Liver (tissue), 9 donors: ENCODE measurements around the gene RABIF. TPM values are rescaled to one million over a fixed set of nuclear protein-coding genes. Genes with fewer than 3 reads are reported as not detected.

ENCODE experiments used
- DNase-seq: peaks from one replicate; pipeline ENCODE4 v3.0.0-alpha.2; 2017; ENCODE audit warnings: low spot score
- H3K27ac ChIP-seq, 2 donors: one replicate each; pipeline ENCODE4 v1.7.0; 2013; ENCODE audit warnings: inconsistent platforms in 2 of 2, low read length in 2 of 2, control low read depth in 1 of 2, low read depth in 1 of 2, mild to moderate bottlenecking in 1 of 2
- H3K27me3 ChIP-seq, 4 donors: one replicate each; pipeline versions ENCODE4 v1.6.1 to v1.7.0; 2013; ENCODE audit warnings: low read length in 3 of 4, inconsistent platforms in 1 of 4, mild to moderate bottlenecking in 1 of 4, moderate library complexity in 1 of 4; ENCODE audit not compliant: control insufficient read depth in 4 of 4, insufficient read depth in 4 of 4
- H3K36me3 ChIP-seq, 4 donors: one replicate each; pipeline versions ENCODE4 v1.6.1 to v1.7.0; 2013; ENCODE audit warnings: low read length in 3 of 4, mild to moderate bottlenecking in 3 of 4, low read depth in 1 of 4, moderate library complexity in 1 of 4; ENCODE audit not compliant: control insufficient read depth in 4 of 4, insufficient read depth in 3 of 4
- H3K4me1 ChIP-seq, 4 donors: one replicate each; pipeline versions ENCODE4 v1.6.1 to v1.7.0; 2013; ENCODE audit warnings: low read length in 3 of 4, mild to moderate bottlenecking in 3 of 4, moderate library complexity in 1 of 4; ENCODE audit not compliant: control insufficient read depth in 4 of 4, insufficient read depth in 4 of 4
- H3K4me3 ChIP-seq, 3 donors: one replicate each; pipeline versions ENCODE4 v1.6.1 to v1.7.0; 2013; ENCODE audit warnings: low read length in 3 of 3, control low read depth in 1 of 3, low read depth in 1 of 3, mild to moderate bottlenecking in 1 of 3
- H3K9ac ChIP-seq, 2 donors: one replicate each; pipeline ENCODE4 v1.7.0; 2013; ENCODE audit warnings: low read length in 2 of 2, mild to moderate bottlenecking in 2 of 2, moderate library complexity in 2 of 2, control low read depth in 1 of 2, low read depth in 1 of 2
- H3K9me3 ChIP-seq, 4 donors: one replicate each; pipeline versions ENCODE4 v1.6.1 to v1.7.0; 2013; ENCODE audit warnings: low read length in 3 of 4; ENCODE audit not compliant: control insufficient read depth in 4 of 4
- ATF3 ChIP-seq: IDR thresholded peaks from 2 replicates; pipeline ENCODE4 v1.6.1; 2016; ENCODE audit warnings: antibody characterized with exemption
- CTCF ChIP-seq: fragments of 150-350 bp; IDR thresholded peaks from 2 replicates; pipeline ENCODE4 v1.5.1; 2017; ENCODE audit warnings: improper control_type of control experiment, low read depth, low read length; ENCODE audit not compliant: missing input control
- EGR1 ChIP-seq, 2 donors: IDR thresholded peaks; 2 replicates each; pipeline ENCODE4 v1.6.1; 2016 to 2018; ENCODE audit warnings: antibody characterized with exemption in 2 of 2, low read depth in 2 of 2
- FOXA1 ChIP-seq: IDR thresholded peaks from 2 replicates; pipeline ENCODE4 v1.6.1; 2016; ENCODE audit warnings: antibody characterized with exemption
- FOXA2 ChIP-seq: IDR thresholded peaks from 2 replicates; pipeline ENCODE4 v1.6.1; 2016; ENCODE audit warnings: antibody characterized with exemption
- GABPA ChIP-seq, 2 donors: IDR thresholded peaks in 1 of 2; conservative IDR thresholded peaks in 1 of 2; 2 replicates each; pipeline ENCODE4 v1.6.1; 2016; ENCODE audit warnings: antibody characterized with exemption in 2 of 2, mild to moderate bottlenecking in 1 of 2, moderate library complexity in 1 of 2
- HNF4A ChIP-seq, 2 donors: conservative IDR thresholded peaks; 2 replicates each; pipeline ENCODE4 v1.6.1; 2016; ENCODE audit warnings: antibody characterized with exemption in 2 of 2, mild to moderate bottlenecking in 2 of 2
- HNF4G ChIP-seq: IDR thresholded peaks from 2 replicates; pipeline ENCODE4 v1.6.1; 2016; ENCODE audit warnings: antibody characterized with exemption
- JUND ChIP-seq, 2 donors: IDR thresholded peaks; 2 replicates each; pipeline ENCODE4 v1.6.1; 2016; ENCODE audit warnings: antibody characterized with exemption in 2 of 2
- MAX ChIP-seq: IDR thresholded peaks from 2 replicates; pipeline ENCODE4 v1.6.1; 2016; ENCODE audit warnings: antibody characterized with exemption
- NR2F2 ChIP-seq: IDR thresholded peaks from 2 replicates; pipeline ENCODE4 v1.6.1; 2016; ENCODE audit warnings: antibody characterized with exemption
- RAD21 ChIP-seq, 2 donors: IDR thresholded peaks; 2 replicates each; pipeline ENCODE4 v1.6.1; 2016; ENCODE audit warnings: antibody characterized with exemption in 2 of 2, mild to moderate bottlenecking in 2 of 2
- REST ChIP-seq: IDR thresholded peaks from 2 replicates; pipeline ENCODE4 v1.6.1; 2016; ENCODE audit warnings: antibody characterized with exemption, mild to moderate bottlenecking
- RXRA ChIP-seq, 2 donors: IDR thresholded peaks; 2 replicates each; pipeline ENCODE4 v1.6.1; 2017 to 2018; ENCODE audit warnings: antibody characterized with exemption in 2 of 2, mild to moderate bottlenecking in 1 of 2
- SP1 ChIP-seq: IDR thresholded peaks from 2 replicates; pipeline ENCODE4 v1.6.1; 2018; ENCODE audit warnings: antibody characterized with exemption, mild to moderate bottlenecking
- TAF1 ChIP-seq: conservative IDR thresholded peaks from 2 replicates; pipeline ENCODE4 v1.6.1; 2016; ENCODE audit warnings: antibody characterized with exemption, mild to moderate bottlenecking
- WGBS: extraction: QIAGEN DNeasy Blood & Tissue Kit; methylation state at CpG from one replicate; pipeline ENCODE4 v1.1.7; 2013; 5-methylcytosine and 5-hydroxymethylcytosine counted together
- polyA plus RNA-seq, 2 donors: library from polyadenylated mRNA; stranded (reverse) in 1 of 2; unstranded in 1 of 2; fragments of 200-250 nt in 1 of 2; fragments of >200 nt in 1 of 2; fragmentation: Nextera tagmentation in 1 of 2; extraction: Ambion mirVana in 1 of 2; gene quantifications; one replicate each; pipeline versions ENCODE4 v1.2.1 to v1.2.3, GENCODE V29; 2013 to 2015
- total RNA-seq, 2 donors: library from RNA; depleted of rRNA; stranded (reverse); fragments of >200 nt; gene quantifications; one replicate each; pipeline ENCODE4 v1.2.3, GENCODE V29; 2014
- donor health status: healthy.
- donor health status: healthy.
- donor health status: healthy.
- donor health status: healthy.
- donor health status: healthy.

Gene RABIF
- total and polyA plus RNA-seq, 4 donors = 3.6 to 7.5 (median 4.3) TPM

GRCh38 chr1:202908998-202909397 is 20.0 kb upstream of the RABIF start:
- no peak overlapping the region for H3K9ac ChIP-seq
- no peak overlapping the region for H3K27ac ChIP-seq
- peaks cover 0 to 6% (median 4%) of the 10 kb centered on the region in 4 donors for H3K4me1 ChIP-seq
- no peaks in the 10 kb centered on the region for H3K9me3 ChIP-seq
- H3K36me3 ChIP-seq = peaks cover 6 to 53% (median 39%) of the 10 kb centered on the region in 4 donors
- H3K4me3 ChIP-seq = no peak overlapping the region
- no peaks in the 10 kb centered on the region for H3K27me3 ChIP-seq
- TF ChIP-seq EGR1 (IDR thresholded peaks at IDR 0.05; ENCODE audit: low read depth in 2 of 2) = no peak
- no peak for TF ChIP-seq JUND (IDR thresholded peaks at IDR 0.05)
- TF ChIP-seq SP1 = no peak
- TF ChIP-seq FOXA1 = no peak
- no peak for TF ChIP-seq HNF4G
- no peak for TF ChIP-seq REST
- no peak for TF ChIP-seq GABPA (IDR thresholded peaks at IDR 0.05 in 1 of 2, conservative IDR thresholded peaks at IDR 0.05 in 1 of 2)
- TF ChIP-seq CTCF = no peak
- TF ChIP-seq RAD21 (IDR thresholded peaks at IDR 0.05) = no peak
- TF ChIP-seq ATF3 = no peak
- TF ChIP-seq RXRA (IDR thresholded peaks at IDR 0.05) = no peak
- TF ChIP-seq NR2F2 = no peak
- TF ChIP-seq TAF1 = no peak
- no peak for TF ChIP-seq MAX
- WGBS = 93% methylated on average over 6 of the region's 6 CpGs
- no peak for DNase-seq

GRCh38 chr1:202905331-202905730 is 16.4 kb upstream of the RABIF start:
- no peak overlapping the region for H3K27ac ChIP-seq
- peaks cover 0 to 6% (median 4%) of the 10 kb centered on the region in 4 donors for H3K4me1 ChIP-seq
- no peaks in the 10 kb centered on the region for H3K27me3 ChIP-seq
- 51% methylated on average over 4 of the region's 4 CpGs for WGBS
- H3K36me3 ChIP-seq = peaks cover 3 to 35% (median 23%) of the 10 kb centered on the region in 4 donors
- no peak for DNase-seq
- H3K9me3 ChIP-seq = no peaks in the 10 kb centered on the region
- H3K9ac ChIP-seq = no peak overlapping the region
- H3K4me3 ChIP-seq = no peak overlapping the region
- TF ChIP-seq CTCF = no peak
- no peak for TF ChIP-seq FOXA2
- TF ChIP-seq SP1 = no peak
- TF ChIP-seq HNF4A (conservative IDR thresholded peaks at IDR 0.05) = no peak
- no peak for TF ChIP-seq REST
- TF ChIP-seq TAF1 = no peak
- no peak for TF ChIP-seq JUND (IDR thresholded peaks at IDR 0.05)
- no peak for TF ChIP-seq EGR1 (IDR thresholded peaks at IDR 0.05; ENCODE audit: low read depth in 2 of 2)
- no peak for TF ChIP-seq RXRA (IDR thresholded peaks at IDR 0.05)
- no peak for TF ChIP-seq GABPA (IDR thresholded peaks at IDR 0.05 in 1 of 2, conservative IDR thresholded peaks at IDR 0.05 in 1 of 2)
- no peak for TF ChIP-seq FOXA1
- no peak for TF ChIP-seq NR2F2
- no peak for TF ChIP-seq RAD21 (IDR thresholded peaks at IDR 0.05)
- TF ChIP-seq ATF3 = no peak
- TF ChIP-seq HNF4G = no peak
- no peak for TF ChIP-seq MAX
